ENCODE results near the gene ALDH5A1.

GRCh38 chr6:24478903-24479302 lies 15.9 kb upstream of the ALDH5A1 start:
- TF ChIP-seq CTCF (IDR thresholded peaks at IDR 0.05) (no peak), POLR2AphosphoS5 (IDR thresholded peaks at IDR 0.05) (no peak)

Measured in sigmoid colon (tissue), 4 donors.